Transverse colon (tissue), 4 donors: Measurements from ENCODE around the gene ICAM4. TPM values are rescaled to one million over a fixed set of nuclear protein-coding genes. Genes with fewer than 3 reads are reported as not detected.
A peak's percentile ranks its signal among the peaks of the same experiment; 100 is the strongest.

Source experiments
- DNase-seq: peaks from one replicate; pipeline ENCODE4 v3.0.0-alpha.2; 2019
- H3K27ac ChIP-seq, 4 donors: fragments of 200-600 bp; sonication (generic); 2 replicates each; pipeline ENCODE4 v1.5.1; 2016 to 2018; ENCODE audit warnings: inconsistent platforms in 4 of 4
- H3K27me3 ChIP-seq: fragments of 200-600 bp; sonication (generic); 2 replicates; pipeline ENCODE4 v1.5.1; 2017; ENCODE audit warnings: inconsistent platforms
- H3K36me3 ChIP-seq, 4 donors: fragments of 200-600 bp; sonication (generic); 2 replicates each; pipeline ENCODE4 v1.5.1; 2017 to 2019; ENCODE audit warnings: inconsistent platforms in 4 of 4
- H3K4me1 ChIP-seq, 4 donors: fragments of 200-600 bp; sonication (generic); 2 replicates each; pipeline ENCODE4 v1.5.1; 2017 to 2020; ENCODE audit warnings: inconsistent platforms in 4 of 4
- H3K4me3 ChIP-seq, 4 donors: fragments of 200-600 bp; sonication (generic); 1 replicate in 1 of 4; 2 replicates in 3 of 4; pipeline versions ENCODE4 v1.5.1 to v1.6.1; 2017 to 2019; ENCODE audit warnings: inconsistent platforms in 4 of 4
- H3K9me3 ChIP-seq, 2 donors: fragments of 200-600 bp; sonication (generic); 2 replicates each; pipeline ENCODE4 v1.5.1; 2017 to 2019; ENCODE audit warnings: inconsistent platforms in 2 of 2
- CTCF ChIP-seq, 5 experiments: fragments of 200-600 bp in 3 of 5; fragments of 450-650 bp in 2 of 5; sonication (generic) in 3 of 5; IDR thresholded peaks; 1 replicate in 2 of 5; 2 replicates in 3 of 5; pipeline ENCODE4 v1.5.1; 2016 to 2017; ENCODE audit warnings: antibody characterized with exemption in 5 of 5, inconsistent platforms in 3 of 5, mild to moderate bottlenecking in 2 of 5, moderate library complexity in 1 of 5
- EP300 ChIP-seq: sonication (generic); formaldehyde crosslinking; IDR thresholded peaks from one replicate; pipeline ENCODE4 v1.6.1; 2017; ENCODE audit warnings: antibody characterized with exemption, low read depth
- POLR2A ChIP-seq: fragments of 450-650 bp; IDR thresholded peaks from one replicate; pipeline ENCODE4 v1.6.1; 2016; ENCODE audit warnings: antibody characterized with exemption, mild to moderate bottlenecking, moderate library complexity
- POLR2AphosphoS5 ChIP-seq, 3 donors: sonication (generic); formaldehyde crosslinking; IDR thresholded peaks; one replicate each; pipeline ENCODE4 v1.6.1; 2016; ENCODE audit warnings: antibody characterized with exemption in 3 of 3
- WGBS, 2 donors: methylation state at CpG; one replicate each; pipeline ENCODE4 v1.1.5; 2018; ENCODE audit warnings: low coverage in 1 of 2; 5-methylcytosine and 5-hydroxymethylcytosine counted together
- in situ Hi-C, 4 donors: fragments of 200-750 bp; cut with MboI; loops; one replicate each; pipeline versions ENCODE4 v1.15.0 to v1.15.1; 2017; ENCODE audit warnings: low sequenced_read_pairs in 3 of 4, low pct_ligation_motif_present in 1 of 4, low pct_unique_long_range_greater_than_20kb in 1 of 4
- intact Hi-C: fragments of 100-400 bp; cut with DNase I; formaldehyde crosslinking; loops from one replicate; pipeline ENCODE4 v1.15.1; 2023; ENCODE audit warnings: low total_unique reads
- total RNA-seq, 4 donors: library from RNA; depleted of rRNA; stranded (reverse); fragments of >200 nt; gene quantifications; one replicate each; pipeline ENCODE4 v1.1.0, GENCODE V29; 2016

ICAM4 gene
- total RNA-seq, 4 donors from 2014 or later: 0.48 to 0.55 TPM; not detected in 2

- in situ Hi-C loops: no loop called here
- no peak overlapping the region for H3K4me3 ChIP-seq
- no peaks in the 10 kb centered on the region for H3K9me3 ChIP-seq
- no peak for DNase-seq
- H3K4me1 ChIP-seq: peaks cover 0 to 5% (median 0%) of the 10 kb centered on the region in 4 donors
- intact Hi-C loops: no loop called here
- TF ChIP-seq EP300 (no peak), CTCF (IDR thresholded peaks at IDR 0.05) (no peak), POLR2A (no peak), POLR2AphosphoS5 (IDR thresholded peaks at IDR 0.05) (no peak)
- WGBS, 2 donors: 58 to 77% methylated on average over 2 to 7 of the region's 7 CpGs
- H3K27ac ChIP-seq: no peak overlapping the region
- H3K36me3 ChIP-seq: peaks cover 0 to 10% (median 3%) of the 10 kb centered on the region in 4 donors
- no peaks in the 10 kb centered on the region for H3K27me3 ChIP-seq
These were observed 24.0 kb upstream of the ICAM4 start for GRCh38 chr19:10262771-10263170.

- WGBS, 2 donors: 73 to 87% methylated on average over 2 to 7 of the region's 7 CpGs
- H3K4me1 ChIP-seq: peaks cover 6 to 20% (median 17%) of the 10 kb centered on the region in 4 donors
- in situ Hi-C loops: loop anchor here in 3 of 4 donors (5.0 kb wide), 2 partner anchors 116 to 121 kb away; partner anchors contain the start of gene TYK2 (in 1 of the 3)
- H3K36me3 ChIP-seq: no peaks in the 10 kb centered on the region
- TF ChIP-seq EP300 (no peak), POLR2AphosphoS5 (IDR thresholded peaks at IDR 0.05) (no peak), POLR2A (no peak), CTCF (IDR thresholded peaks at IDR 0.05) (no peak)
- no peak for DNase-seq
- H3K4me3 ChIP-seq: no peak overlapping the region
- intact Hi-C loops: no loop called here
- H3K9me3 ChIP-seq: no peaks in the 10 kb centered on the region
- H3K27ac ChIP-seq: no peak overlapping the region
- peaks cover 22% of the 10 kb centered on the region for H3K27me3 ChIP-seq
These were observed 20.0 kb upstream of the ICAM4 start for GRCh38 chr19:10266706-10267105.

GRCh38 chr19:10268071-10268470 lies 18.7 kb upstream of the ICAM4 start:
- no peak for DNase-seq
- Histone ChIP-seq H3K36me3 (no peaks in the 10 kb centered on the region), H3K4me3 (no peak overlapping the region), H3K27ac (peak overlapping the region in 1 of 4 donors; percentile 19), H3K9me3 (no peaks in the 10 kb centered on the region), H3K27me3 (peaks cover 24% of the 10 kb centered on the region), H3K4me1 (peaks cover 6 to 20% (median 17%) of the 10 kb centered on the region in 4 donors)
- intact Hi-C loops: no loop called here
- 68% methylated on average over 6 of the region's 6 CpGs; no CpG with 5 or more reads in 1 of the 2 donors for WGBS, 2 donors
- TF ChIP-seq CTCF (IDR thresholded peaks at IDR 0.05): no peak
- no peak for TF ChIP-seq POLR2AphosphoS5 (IDR thresholded peaks at IDR 0.05)
- TF ChIP-seq POLR2A: no peak
- no peak for TF ChIP-seq EP300
- in situ Hi-C loops: loop anchor here in 3 of 4 donors (5.0 kb wide), 2 partner anchors 114 to 119 kb away; partner anchors contain the start of gene TYK2 (in 1 of the 3)

- TF ChIP-seq CTCF (IDR thresholded peaks at IDR 0.05) (peak; percentile 92 to 97 (median 94)), EP300 (no peak), POLR2AphosphoS5 (IDR thresholded peaks at IDR 0.05) (peak in 2 of 3 donors; percentile 14 to 15), POLR2A (no peak)
- peak overlapping the region; percentile 25 to 45 (median 42) for H3K4me3 ChIP-seq
- in situ Hi-C loops: loop anchor here in 3 of 4 donors (5.0 kb wide), 2 partner anchors 113 to 118 kb away; partner anchors contain the start of gene TYK2 (in 1 of the 3)
These were observed 17.2 kb upstream of the ICAM4 start for GRCh38 chr19:10269333-10270179.

More at GRCh38 chr19:10269333-10270179, 17.2 kb upstream of the ICAM4 start:
- peak overlapping the region; percentile 74 to 86 (median 80) for H3K27ac ChIP-seq
- WGBS, 2 donors: 1% methylated on average over 59 of the region's 59 CpGs; no CpG with 5 or more reads in 1 of the 2 donors
- H3K4me1 ChIP-seq: peaks cover 6 to 23% (median 17%) of the 10 kb centered on the region in 4 donors
- no peaks in the 10 kb centered on the region for H3K9me3 ChIP-seq
- intact Hi-C loops: loop anchor here (1.0 kb wide), 1 partner anchor 120 kb away; no protein-coding TSS in a partner anchor
- no peaks in the 10 kb centered on the region for H3K36me3 ChIP-seq
- peaks cover 24% of the 10 kb centered on the region for H3K27me3 ChIP-seq
- peak; percentile 90 for DNase-seq
